Neural cell (in vitro differentiated cells): ENCODE data around the gene PEAK1.

Experiments
- CTCF ChIP-seq: fragments of 450-650 bp; IDR thresholded peaks from 2 replicates; pipeline ENCODE4 v1.5.1; 2014; ENCODE audit warnings: antibody characterized with exemption, mild to moderate bottlenecking, moderate library complexity; ENCODE audit not compliant: poor library complexity, severe bottlenecking
- EP300 ChIP-seq: fragments of 450-650 bp; conservative IDR thresholded peaks from 2 replicates; pipeline ENCODE4 v1.6.1; 2014; ENCODE audit warnings: antibody characterized with exemption, mild to moderate bottlenecking, moderate library complexity; ENCODE audit not compliant: poor library complexity, severe bottlenecking
- POLR2AphosphoS5 ChIP-seq: IDR thresholded peaks from 2 replicates; pipeline ENCODE4 v1.6.1; 2012
- SMC3 ChIP-seq: fragments of 450-650 bp; conservative IDR thresholded peaks from 2 replicates; pipeline ENCODE4 v1.6.1; 2014; ENCODE audit warnings: antibody characterized with exemption, mild to moderate bottlenecking, moderate library complexity; ENCODE audit not compliant: poor library complexity

- no peak for TF ChIP-seq POLR2AphosphoS5
- TF ChIP-seq CTCF, result no peak
- TF ChIP-seq EP300, result no peak
- TF ChIP-seq SMC3, result no peak
Measured at GRCh38 chr15:77370580-77370979, 49.3 kb downstream of the PEAK1 start.
